NCI-H524 treated with DMSO at 0.1 percent for 48 hours (cell line): ENCODE data around the gene KIRREL1.

Experiments used
- DNase-seq: peaks from one replicate; lab custom pipeline; 2025; lab: John Stamatoyannopoulos, UW

KIRREL1 gene

DNA sequence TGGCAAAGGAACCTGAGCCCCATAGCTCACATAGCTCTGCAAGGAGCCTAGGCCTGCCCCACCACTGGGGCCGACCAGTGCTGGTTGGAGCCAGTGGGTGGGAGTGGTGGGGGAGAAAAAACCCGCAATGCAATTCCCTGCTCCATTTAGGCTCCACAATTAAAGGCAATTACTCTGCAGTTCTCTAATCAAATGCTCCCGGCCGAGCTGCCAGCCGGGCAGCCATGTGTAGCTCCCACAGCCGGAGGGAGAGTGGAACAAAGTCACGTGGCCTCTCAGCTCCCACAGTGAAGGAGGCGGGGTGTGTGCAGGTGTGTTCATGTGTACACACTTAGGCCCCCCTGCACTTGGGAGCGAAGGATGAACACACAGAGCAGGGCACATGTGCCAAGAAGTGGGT is 81.6 kb downstream of the KIRREL1 start:
- DNase-seq: no peak

DNA sequence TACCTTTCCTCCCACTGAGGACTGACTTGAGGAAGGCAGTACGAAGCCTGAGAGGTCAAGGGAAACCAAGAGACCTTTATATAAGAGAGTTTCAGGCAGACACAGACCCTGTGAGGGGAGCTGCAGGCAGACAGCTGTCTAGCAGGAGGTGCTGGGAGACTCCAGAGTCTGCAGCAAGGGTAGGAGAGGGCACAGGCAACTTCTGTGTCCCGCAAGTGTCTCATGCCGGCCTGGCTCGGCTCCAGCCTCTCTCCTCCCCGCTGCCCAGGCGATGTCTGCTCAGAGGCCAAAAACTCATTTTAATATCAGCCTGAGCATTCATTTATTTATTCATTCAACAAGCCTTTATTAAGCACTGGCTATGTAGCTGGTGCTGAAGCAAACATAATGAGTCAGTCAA is 83.0 kb downstream of the KIRREL1 start:
- DNase-seq: no peak

DNA sequence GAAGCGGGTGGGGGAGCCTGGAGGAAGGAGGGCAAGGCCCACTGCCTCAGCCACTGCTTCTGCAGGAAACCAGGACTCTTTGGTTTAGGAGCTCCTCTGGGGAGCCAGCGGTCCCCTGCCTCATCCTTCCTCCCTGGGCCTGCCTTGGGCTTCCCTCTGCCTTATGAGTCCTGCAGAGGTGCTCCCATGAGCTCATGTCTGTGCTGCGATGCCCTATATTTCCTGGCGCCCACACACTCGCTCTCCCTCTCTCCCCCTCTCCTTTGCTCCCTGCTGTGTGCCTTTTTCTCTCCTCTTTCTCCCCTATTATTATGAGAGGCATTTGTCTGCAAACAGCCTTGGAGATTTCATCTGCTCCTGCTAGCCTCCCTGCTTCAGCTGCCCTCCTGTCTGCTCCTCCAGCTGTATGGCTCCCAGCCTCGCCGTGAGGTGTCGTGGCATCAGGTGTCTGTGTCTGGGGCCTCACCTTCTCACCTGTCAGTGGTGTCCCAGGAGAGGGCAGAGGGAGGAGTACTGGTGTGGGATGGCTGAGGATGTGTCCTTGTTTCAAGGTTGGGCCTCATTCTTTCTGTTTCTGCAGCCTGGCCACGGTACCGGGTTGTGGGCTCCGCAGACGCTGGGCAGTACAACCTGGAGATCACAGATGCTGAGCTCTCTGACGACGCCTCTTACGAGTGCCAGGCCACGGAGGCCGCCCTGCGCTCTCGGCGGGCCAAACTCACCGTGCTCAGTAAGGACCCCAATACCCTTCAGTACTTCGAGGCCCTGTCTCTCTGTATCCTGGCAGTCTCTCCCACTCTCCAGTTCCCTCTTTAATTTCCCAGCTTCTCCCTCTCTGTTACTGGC is 84.2 kb downstream of the KIRREL1 start:
- DNase-seq: no peak

DNA sequence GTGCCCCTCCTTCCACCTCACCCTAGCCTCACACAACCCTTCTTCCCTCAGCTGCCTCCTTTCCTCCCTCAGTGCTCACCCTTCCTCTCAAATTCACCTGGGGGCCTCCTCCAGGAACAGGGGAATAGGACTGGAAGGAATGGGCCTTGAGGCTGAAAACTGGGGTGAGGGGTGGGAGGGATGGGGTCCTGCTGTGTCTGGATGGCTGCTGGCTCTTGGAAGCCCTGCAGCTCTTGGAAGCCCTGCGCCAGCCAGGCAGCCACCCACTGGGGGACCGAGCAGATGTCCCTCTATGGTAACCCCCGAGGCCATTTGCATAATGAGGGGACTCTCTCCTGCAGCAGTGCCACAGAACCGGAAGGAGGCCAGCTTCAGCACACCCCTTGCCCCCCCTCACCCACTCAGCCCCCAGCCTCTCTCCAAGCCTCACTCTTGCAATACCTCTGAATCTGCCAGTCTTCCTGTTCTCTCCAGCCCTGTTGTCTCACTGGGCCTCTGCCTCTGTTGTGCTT is 85.2 kb downstream of the KIRREL1 start:
- no peak for DNase-seq

DNA sequence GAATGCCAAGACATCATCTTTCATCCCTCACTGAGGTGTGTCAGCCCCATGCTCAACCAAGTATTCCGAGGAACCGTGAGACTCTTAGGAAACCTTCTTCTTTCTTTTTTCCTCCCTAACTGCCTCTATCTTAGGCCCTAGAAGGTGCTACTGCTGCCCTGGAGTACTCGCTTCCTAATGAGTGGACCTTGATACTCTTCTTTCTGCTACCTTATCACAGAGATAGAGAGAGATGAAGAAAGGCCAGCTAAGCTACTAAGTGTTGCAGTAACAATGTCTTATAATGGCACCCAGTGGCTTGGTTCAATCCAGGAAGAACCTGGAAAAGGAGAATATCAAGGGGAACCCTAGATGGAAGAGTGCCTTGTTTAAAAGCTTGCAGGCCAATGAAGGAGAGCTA is 86.6 kb downstream of the KIRREL1 start:
- no peak for DNase-seq

DNA sequence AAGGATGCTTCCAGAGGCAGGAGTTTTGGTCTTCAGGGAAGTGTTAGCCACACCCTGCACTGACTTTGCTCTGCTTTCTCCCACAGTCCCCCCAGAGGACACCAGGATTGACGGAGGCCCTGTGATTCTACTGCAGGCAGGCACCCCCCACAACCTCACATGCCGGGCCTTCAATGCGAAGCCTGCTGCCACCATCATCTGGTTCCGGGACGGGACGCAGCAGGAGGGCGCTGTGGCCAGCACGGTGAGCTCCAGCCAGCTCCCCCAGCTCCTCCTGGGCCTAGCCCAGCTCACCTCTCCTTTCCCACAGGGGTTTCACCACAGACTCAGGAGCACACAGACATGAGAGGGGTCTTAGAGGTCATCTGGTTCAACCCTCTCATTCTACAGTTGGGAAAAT is 90.9 kb downstream of the KIRREL1 start:
- no peak for DNase-seq

DNA sequence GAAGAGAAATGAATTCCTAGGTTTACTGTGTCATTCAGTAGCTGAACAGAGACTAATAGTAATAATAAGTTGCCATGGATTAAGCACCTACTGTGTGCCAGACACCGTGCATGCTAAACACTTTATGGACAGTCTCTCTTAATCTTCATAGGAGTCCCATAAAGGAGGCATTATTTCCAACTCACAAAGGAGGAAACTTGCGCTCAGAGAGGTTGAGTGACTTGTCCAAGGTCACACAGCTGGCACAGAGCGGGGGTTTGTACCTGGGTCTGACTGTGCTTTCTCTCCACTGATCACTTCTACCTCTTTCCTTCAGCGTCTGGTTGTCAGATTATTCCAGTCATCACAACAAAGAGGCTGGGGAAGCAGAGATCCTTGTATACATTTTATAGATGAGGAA is 91.3 kb downstream of the KIRREL1 start:
- no peak for DNase-seq

DNA sequence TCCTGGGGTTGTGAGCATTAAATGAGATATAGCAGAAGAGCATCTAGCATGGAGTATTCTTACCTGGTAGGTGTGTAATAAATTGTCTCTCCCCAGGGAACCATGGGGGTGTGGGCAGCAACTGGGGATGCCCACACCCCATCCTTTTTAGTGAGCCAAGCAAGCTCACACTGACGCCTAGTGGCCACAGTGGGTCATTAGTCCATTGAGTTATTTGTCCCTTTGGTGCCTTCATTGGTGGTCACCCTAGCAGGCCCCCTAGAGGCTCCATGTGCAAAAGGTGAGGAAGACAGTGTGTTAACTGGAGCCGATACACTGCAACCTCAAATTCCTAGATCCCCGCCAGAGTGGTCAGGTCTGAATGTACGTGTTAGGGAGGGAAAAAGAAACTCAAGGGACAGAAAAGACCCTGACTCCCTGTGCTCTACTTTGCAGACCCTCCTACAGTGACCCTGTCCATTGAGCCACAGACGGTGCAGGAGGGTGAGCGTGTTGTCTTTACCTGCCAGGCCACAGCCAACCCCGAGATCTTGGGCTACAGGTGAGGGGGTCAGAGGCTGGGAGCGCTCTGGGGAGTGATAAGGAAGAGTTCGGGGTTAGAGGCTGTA is 94.0 kb downstream of the KIRREL1 start:
- no peak for DNase-seq

DNA sequence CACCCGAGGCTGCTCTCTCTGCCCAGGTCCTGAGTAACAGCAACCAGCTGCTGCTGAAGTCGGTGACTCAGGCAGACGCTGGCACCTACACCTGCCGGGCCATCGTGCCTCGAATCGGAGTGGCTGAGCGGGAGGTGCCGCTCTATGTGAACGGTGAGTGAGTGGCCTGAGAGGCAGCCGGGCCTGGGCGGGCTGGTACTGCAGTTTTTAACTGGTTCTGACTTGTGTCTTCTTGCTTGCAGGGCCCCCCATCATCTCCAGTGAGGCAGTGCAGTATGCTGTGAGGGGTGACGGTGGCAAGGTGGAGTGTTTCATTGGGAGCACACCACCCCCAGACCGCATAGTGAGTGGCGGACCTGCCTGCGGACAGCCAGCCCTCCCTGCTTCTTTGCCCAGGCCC is 96.0 kb downstream of the KIRREL1 start:
- DNase-seq: no peak

DNA sequence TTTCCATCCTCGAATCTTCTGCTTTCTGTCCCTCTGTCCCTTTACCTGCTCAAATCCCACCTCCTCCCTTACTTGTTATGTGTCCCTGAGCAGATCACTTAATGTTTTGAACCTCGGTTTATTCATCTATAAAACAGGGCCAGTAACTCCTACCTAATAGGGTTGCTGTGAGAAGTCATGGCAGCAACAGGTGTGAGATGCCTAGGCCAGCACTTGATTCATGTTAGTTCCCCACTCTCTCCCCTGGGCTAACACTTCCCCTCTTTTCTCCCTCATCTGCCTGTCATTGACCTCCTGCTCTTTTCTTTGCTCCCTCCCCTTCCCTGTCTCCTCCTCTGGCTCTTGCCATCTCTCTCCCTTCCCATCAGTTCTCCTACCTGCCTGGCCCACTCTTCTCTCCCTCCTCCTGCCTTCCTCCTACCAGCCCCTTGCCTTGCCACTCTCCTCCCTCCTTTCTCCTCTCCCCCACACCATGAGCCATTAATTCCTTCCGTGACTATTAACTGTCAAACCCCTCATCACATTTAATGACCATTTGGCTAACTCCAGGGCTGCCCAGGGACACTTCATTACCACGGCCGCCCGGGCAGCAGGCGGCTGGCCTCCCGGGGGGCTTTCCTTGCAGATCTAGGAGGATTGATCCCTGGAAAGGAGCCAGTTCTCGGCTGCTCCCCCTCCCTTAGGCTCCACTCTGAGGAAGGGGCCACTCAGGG is 96.6 kb downstream of the KIRREL1 start:
- no peak for DNase-seq

DNA sequence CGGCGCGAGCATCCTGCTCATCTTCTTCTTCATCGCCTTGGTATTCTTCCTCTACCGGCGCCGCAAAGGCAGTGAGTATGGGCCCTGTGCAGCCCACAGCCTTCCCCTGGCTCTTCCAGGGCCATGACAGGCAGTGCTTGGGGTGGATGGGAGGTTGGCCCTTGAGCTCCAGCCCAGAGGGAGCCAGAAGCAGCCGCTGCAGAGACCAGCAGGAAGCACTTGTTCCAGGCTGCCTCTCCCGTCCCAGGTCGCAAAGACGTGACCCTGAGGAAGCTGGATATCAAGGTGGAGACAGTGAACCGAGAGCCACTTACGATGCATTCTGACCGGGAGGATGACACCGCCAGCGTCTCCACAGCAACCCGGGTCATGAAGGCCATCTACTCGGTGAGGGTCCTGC is 99.9 kb downstream of the KIRREL1 start:
- DNase-seq: no peak

DNA sequence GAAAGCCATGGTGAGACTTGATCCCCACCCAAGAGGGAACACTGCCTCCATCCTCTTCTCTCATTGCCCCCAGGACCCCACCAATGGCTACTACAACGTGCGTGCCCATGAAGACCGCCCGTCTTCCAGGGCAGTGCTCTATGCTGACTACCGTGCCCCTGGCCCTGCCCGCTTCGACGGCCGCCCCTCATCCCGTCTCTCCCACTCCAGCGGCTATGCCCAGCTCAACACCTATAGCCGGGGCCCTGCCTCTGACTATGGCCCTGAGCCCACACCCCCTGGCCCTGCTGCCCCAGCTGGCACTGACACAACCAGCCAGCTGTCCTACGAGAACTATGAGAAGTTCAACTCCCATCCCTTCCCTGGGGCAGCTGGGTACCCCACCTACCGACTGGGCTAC is 101.1 kb downstream of the KIRREL1 start:
- no peak for DNase-seq

DNA sequence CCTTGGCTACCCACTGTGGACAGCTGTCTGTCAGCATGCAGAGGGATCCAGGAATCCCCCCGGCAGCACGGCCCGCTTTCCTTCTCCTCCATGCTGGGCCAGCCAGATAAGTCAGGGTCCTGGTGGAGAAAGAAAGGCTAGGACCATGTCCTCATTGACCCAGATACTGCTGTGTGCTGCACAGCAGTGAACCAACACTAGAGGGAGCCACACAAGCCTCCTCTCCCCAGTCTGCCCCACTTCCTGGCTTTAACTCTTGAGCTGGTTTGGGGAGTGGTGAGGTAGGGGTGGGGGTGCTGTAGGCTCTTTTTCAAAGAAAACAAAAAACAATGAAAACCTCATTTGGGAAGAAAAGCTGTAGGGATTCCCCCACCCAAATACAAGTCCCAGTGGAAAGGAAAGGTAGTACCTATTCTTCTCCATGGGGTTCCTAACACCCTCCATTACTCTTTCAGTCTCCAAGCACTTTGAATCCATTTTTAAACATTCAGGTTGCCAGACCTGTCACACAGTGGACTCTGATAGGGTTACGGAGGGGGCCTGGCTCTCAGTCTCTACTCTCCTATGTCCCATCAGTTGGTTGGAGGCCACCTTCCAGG is 102.4 kb downstream of the KIRREL1 start:
- DNase-seq: no peak

DNA sequence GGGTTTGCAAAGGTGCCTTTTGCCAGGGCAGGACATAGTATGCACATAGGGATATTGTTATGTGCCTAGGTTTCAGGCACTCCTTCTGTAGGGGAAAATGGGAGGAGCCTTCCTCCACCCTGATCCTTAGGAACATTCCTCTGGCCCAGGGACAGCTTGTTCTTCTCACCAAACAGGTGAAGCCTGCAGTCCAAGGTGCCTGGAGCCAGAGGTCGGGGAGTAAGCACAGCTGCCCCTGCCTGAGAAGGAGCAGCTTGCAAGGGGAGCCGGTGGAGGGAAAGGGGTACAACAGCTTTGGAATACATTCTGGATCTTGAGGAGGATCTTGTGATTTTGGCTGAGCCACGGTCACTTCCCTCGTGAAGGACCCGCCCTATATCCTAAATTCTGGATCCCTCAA is 104.8 kb downstream of the KIRREL1 start:
- DNase-seq: no peak

DNA sequence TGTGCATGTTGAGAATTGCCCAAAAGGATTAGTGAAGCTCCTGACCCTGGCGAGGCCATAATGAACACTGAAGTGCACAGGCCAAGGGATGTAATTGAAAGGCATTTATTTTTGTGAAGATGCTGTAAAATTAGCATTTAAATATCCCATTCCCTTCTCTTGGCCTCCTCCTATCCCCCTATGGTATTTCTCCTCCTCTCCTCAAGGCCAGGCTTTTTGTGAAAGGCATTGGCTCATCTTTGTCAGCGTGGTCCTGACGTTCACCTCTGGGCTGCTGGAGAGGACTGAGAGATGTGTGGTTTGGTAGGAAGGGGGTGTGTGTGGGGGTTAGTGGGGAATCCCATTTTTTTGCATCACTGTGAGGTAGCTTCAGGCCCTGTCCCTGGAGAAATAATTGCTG is 105.7 kb downstream of the KIRREL1 start:
- DNase-seq: no peak

DNA sequence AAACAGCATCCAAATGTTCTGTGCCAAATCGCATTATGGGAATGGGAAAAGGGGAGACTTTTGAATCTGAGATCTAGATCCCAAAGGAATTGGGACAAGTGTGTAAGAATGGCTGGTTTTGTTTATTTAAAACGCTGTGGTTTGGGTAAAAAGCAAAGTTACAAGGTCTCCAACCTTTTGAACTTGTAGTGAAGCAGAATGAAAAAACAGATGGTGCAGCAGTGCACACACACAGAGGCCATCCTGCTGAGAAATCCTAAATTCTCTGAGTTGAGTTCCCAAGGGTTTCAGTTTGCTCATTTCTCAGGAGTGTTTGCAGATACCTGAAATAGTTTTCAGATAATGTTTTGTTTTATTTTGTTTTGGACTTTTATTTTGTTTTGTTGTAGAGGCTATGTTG is 107.1 kb downstream of the KIRREL1 start:
- no peak for DNase-seq

DNA sequence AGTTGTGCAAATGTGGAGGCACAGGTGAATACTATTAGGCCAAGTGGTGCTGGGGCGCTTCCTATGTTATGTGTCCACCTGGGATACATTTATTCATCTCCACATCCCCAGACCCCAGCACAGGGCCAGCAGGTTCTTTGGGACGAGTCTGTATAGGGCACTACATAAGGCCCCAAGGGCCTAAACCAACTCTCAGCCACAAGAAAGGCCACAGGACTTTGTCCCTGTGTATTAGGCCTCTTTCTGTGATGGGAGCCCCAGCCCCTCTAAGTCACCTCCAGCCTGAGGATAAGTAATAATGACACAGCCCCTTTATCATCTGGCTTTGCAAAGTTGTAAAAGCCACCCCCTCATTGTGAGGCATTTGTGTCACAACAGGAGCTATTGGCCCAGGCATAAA is 108.0 kb downstream of the KIRREL1 start:
- DNase-seq: no peak

DNA sequence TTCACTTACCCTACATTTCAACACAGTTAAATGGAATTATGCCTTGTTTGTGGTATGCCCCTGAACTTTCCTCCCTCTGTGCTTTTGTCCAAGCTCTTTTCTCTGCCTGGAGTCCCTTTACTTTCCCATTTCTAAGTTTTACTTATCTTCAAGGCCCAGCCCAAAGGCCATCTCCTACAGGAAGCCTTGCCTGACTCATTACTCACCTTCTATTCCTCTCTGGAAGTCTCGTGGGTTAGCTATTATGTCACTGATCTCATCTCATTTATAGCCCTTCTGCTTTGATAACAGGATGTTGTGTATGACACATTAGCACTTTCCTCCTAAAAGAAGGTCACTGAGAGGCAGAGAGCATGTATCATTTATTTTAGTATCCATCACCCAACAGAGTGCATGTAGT is 108.5 kb downstream of the KIRREL1 start:
- no peak for DNase-seq

DNA sequence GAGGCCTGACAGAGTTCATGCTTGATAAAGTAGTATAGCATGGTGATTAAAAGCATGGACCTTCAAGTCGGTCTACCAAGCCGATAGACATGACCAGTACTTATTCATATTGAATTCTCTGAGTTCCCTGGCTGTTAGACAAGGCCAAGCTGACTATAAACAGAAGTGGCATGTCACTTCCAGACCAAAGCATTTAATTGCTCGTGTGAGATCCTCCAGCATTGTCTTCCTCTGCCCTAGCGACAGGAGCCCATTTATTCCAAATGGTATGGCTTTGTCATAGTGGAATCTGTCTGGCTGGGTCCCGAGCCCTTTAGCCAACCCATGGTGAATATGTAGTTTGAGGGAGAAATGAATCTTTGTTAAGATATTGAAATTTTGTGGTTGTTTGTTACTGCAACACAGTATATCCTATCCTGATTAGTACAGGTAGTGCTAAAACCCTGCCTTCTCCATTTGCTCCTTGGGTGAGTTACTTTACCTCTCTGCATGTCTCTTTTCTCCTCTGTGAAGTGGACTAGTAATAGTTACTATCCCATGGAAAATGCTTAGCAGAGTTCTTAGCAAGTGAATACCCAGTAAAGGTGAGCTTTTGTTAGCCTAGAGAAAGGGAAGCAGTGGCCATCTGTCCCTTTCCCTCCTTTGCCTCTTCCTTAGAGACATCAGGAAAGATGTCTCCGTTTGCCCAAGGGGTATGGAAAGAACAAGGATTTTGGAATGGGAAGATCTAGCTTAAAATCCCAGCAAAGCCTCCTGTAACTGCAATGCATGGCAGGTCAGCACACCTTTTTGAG is 109.6 kb downstream of the KIRREL1 start:
- no peak for DNase-seq

DNA sequence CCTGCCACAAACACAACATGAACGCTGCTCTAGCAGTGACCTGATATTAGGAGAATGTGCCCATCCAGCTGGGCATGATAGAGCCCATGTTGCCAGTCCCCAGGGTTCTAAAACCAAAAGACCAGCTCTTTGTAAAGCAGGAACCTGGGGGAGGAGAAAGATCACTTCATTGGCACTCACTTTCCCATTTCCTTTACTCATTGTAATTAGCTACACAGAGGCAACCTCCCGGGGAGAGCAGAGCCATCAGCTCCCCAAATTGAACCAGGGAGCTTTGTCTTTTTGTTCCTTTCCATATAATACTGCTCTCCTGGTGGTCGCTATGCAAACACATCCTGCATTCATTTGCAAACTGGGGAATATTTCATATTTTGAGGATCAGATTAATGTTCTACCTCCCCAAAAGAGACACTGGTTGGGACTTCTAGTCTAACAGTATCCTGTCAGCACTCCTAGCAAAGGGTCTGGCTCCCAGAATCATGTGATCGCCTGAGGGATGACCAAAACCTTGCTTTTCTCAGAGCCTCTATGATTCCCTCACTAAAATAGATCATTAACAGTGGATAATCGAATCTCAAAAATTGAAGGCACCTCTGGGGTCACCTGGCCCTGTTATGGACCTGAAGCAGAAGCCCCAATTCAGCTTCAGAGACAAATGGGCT is 110.5 kb downstream of the KIRREL1 start:
- no peak for DNase-seq

DNA sequence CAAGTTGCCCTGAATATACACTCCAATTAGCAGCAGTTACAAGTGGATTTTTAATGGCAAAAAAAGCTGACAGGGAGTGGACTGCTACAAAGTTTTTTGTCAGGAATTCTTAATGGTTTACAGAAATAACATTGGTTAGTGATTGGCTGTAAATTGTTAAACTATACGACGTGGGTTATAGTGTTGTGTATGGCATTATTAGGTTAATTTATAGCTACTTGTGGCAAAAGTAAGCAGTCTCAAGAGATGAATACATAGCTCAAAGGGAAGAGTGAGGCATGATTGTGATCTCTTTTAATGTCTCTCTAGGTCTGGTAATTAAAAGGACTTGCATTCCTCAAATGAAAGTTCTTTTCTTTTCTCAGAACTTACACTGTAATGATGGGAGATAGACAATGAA is 111.4 kb downstream of the KIRREL1 start:
- DNase-seq: no peak
